Activated naive CD8-positive, alpha-beta T cell (primary cell): ENCODE data around the gene GPR132.
"Not testable (repeated sequence)": the region's sequence is repeated elsewhere in the genome, so short reads cannot be mapped to it uniquely, and the experiment has no call there.

Experiments
- H3K27ac Mint-ChIP-seq: one replicate; pipeline ENCODE4 v1.8.0; 2021; ENCODE audit warnings: mixed read lengths
- H3K27me3 Mint-ChIP-seq: one replicate; pipeline ENCODE4 v1.8.0; 2021; ENCODE audit warnings: mixed read lengths
- H3K36me3 Mint-ChIP-seq: one replicate; pipeline ENCODE4 v1.8.0; 2021; ENCODE audit warnings: mixed read lengths
- H3K4me1 Mint-ChIP-seq: one replicate; pipeline ENCODE4 v1.8.0; 2021; ENCODE audit warnings: low read depth, mixed read lengths
- H3K4me3 Mint-ChIP-seq: one replicate; pipeline ENCODE4 v1.8.0; 2021; ENCODE audit warnings: mild to moderate bottlenecking, mixed read lengths
- H3K9me3 Mint-ChIP-seq: one replicate; pipeline ENCODE4 v1.8.0; 2021; ENCODE audit warnings: low read depth, mixed read lengths

GPR132 gene

DNA sequence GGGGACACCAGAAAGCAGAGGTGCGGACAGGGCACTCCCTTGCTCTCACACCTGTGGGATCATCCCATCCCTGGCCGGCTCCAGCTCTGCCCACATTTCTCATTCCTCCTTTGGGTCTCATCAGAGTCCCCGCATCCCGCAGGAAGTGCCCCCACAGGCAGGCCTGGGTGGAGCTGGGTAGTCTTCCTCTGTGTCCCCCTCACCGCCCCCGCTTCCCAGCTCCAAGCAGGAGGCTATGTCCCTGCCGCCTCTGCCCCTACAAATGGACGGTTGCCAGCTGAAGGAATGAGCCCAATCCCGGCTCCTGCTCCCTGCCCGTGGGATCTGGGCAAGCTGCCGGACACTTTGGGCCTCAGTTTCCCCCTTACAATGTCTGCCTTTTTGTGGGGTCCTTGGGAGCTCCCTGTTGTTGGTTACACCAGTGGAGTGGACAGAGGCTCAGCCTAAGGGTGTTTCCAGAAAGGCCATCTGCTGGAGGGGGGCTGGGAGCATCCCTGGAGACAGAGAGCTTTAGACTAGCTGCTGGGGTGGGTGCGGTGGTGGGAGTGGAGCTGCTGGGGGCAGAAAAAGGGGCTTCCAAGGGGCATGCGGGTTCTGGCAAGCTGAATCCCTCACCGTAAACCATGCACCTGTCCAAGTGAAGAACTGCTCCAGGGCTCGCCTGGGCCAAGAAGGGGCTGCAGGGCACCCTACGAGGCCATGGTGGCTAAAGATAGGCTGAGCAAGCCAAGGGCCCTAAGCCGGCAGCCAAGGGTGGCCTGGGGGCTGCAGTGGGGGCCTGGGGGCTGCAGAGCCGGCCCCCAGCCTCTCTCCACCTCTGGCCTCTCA lies 7.9 kb upstream of the GPR132 start:
- H3K4me1 Mint-ChIP-seq: peaks cover 60% of the 10 kb centered on the region
- H3K27me3 Mint-ChIP-seq: no peaks in the 10 kb centered on the region
- H3K36me3 Mint-ChIP-seq: no peaks in the 10 kb centered on the region
- no peaks in the 10 kb centered on the region for H3K9me3 Mint-ChIP-seq
- no peak overlapping the region for H3K27ac Mint-ChIP-seq
- H3K4me3 Mint-ChIP-seq: no peak overlapping the region

- H3K27ac Mint-ChIP-seq: peak overlapping the region; percentile 78
- H3K4me1 Mint-ChIP-seq: peaks cover 56% of the 10 kb centered on the region
- H3K9me3 Mint-ChIP-seq: no peaks in the 10 kb centered on the region
- H3K27me3 Mint-ChIP-seq: no peaks in the 10 kb centered on the region
- no peak overlapping the region for H3K4me3 Mint-ChIP-seq
- no peaks in the 10 kb centered on the region for H3K36me3 Mint-ChIP-seq
Observed at GRCh38 chr14:105072381-105072861, 7.2 kb upstream of the GPR132 start.

- H3K9me3 Mint-ChIP-seq: no peaks in the 10 kb centered on the region
- H3K4me1 Mint-ChIP-seq: peaks cover 56% of the 10 kb centered on the region
- no peaks in the 10 kb centered on the region for H3K36me3 Mint-ChIP-seq
- H3K27ac Mint-ChIP-seq: peak overlapping the region; percentile 78
- no peaks in the 10 kb centered on the region for H3K27me3 Mint-ChIP-seq
- H3K4me3 Mint-ChIP-seq: no peak overlapping the region
Observed at GRCh38 chr14:105071942-105072341, 6.7 kb upstream of the GPR132 start.

- peaks cover 55% of the 10 kb centered on the region for H3K4me1 Mint-ChIP-seq
- no peaks in the 10 kb centered on the region for H3K36me3 Mint-ChIP-seq
- H3K4me3 Mint-ChIP-seq: no peak overlapping the region
Observed at GRCh38 chr14:105071326-105071725, 6.1 kb upstream of the GPR132 start.

DNA sequence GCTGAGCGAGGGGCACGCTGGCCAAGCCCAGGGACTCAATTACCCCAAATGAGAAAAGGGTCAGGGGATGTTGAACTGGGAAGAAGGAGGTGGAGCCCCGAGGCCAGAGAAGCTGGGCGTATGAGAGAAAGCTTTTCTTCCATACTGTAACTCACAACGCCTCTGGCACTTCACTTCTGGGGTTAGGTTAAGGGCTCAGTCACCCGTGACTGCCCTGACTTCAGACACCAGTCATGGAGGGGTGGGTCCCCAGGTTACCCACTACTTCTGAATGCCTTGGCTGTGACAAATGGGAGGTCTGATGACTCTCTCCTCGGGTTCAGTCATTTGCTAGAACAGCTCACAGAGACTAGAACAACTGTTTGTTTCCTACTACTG lies 5.5 kb upstream of the GPR132 start:
- H3K27me3 Mint-ChIP-seq: no peaks in the 10 kb centered on the region
- H3K4me3 Mint-ChIP-seq: no peak overlapping the region
- H3K4me1 Mint-ChIP-seq: peaks cover 53% of the 10 kb centered on the region
- H3K36me3 Mint-ChIP-seq: no peaks in the 10 kb centered on the region
- H3K27ac Mint-ChIP-seq: peak overlapping the region; percentile 95
- H3K9me3 Mint-ChIP-seq: no peaks in the 10 kb centered on the region

More at GRCh38 chr14:105071326-105071725, 6.1 kb upstream of the GPR132 start:
- Mint-ChIP-seq H3K27ac (peak overlapping the region; percentile 88), H3K9me3 (no peaks in the 10 kb centered on the region), H3K27me3 (no peaks in the 10 kb centered on the region)

DNA sequence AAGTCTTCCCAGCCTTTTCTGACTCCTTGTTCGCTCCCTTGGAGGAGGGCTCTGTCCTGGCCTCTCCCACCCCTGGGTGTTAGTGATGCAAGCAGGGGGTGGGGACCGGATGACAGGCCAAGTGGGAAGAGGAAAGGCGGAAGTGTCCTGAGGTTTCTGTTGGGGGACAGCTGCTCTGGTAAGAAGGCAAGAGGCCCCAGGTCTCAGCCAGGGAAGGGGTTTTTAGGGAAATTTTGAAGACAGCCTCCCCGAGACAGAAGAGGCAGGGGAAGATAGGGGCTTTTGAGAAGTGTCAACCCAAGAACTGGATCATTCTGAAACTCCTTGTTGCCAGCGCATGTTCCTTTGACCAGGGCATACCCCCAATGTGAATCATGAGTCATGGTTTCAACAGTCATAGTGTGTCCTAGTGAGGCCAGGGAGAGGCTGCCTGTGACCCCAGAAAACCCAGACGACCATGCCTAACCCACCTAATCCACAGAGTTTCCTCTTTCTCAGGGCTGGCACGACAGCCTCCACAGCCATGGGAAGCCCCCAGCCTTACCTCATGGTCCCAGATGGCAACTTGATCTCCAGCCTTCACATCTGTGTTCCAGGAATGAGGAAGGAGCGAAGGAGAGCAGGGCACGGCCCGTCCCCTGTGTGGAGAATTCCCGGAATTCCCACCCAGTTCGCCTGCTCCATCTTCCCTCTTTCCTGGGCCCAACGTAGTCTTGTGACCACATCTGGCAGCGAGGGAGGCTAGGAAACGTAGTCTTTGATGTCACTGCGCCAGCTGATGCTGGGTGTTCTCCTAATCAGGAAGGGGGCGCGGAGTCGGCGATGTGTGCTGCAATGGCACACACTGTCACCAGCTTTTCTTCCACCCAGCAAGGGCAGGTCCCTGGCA lies 4.9 kb upstream of the GPR132 start:
- H3K4me3 Mint-ChIP-seq: peak overlapping the region; percentile 58
- H3K4me1 Mint-ChIP-seq: peaks cover 53% of the 10 kb centered on the region
- no peaks in the 10 kb centered on the region for H3K27me3 Mint-ChIP-seq
- no peaks in the 10 kb centered on the region for H3K9me3 Mint-ChIP-seq
- no peaks in the 10 kb centered on the region for H3K36me3 Mint-ChIP-seq
- H3K27ac Mint-ChIP-seq: peak overlapping the region; percentile 95

DNA sequence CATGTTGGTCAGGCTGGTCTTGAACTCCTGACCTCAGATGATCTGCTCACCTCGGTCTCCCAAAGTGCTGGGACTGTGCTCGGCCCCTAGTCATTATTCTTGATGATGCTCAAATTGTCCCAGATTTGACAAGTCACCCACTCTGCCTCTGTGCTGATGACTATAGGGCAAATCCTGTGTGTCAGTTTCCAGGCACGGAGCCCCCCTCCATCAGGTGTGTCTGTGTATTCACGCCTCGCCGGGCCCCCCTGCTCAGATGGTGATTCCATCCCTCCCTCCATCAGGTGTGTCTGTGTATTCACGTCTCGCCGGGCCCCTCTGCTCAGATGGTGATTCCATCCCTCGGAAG lies 4.3 kb upstream of the GPR132 start:
- H3K27me3 Mint-ChIP-seq: no peaks in the 10 kb centered on the region
- no peaks in the 10 kb centered on the region for H3K36me3 Mint-ChIP-seq
- H3K4me1 Mint-ChIP-seq: peaks cover 55% of the 10 kb centered on the region
- peak overlapping the region; percentile 58 for H3K4me3 Mint-ChIP-seq
- no peaks in the 10 kb centered on the region for H3K9me3 Mint-ChIP-seq
- peak overlapping the region; percentile 95 for H3K27ac Mint-ChIP-seq

GRCh38 chr14:105068818-105069217 lies 3.6 kb upstream of the GPR132 start:
- Mint-ChIP-seq H3K27ac (peak overlapping the region; percentile 90), H3K36me3 (no peaks in the 10 kb centered on the region), H3K9me3 (no peaks in the 10 kb centered on the region), H3K27me3 (no peaks in the 10 kb centered on the region), H3K4me1 (peaks cover 60% of the 10 kb centered on the region), H3K4me3 (peak overlapping the region; percentile 61)

GRCh38 chr14:105067969-105068301 lies 2.7 kb upstream of the GPR132 start:
- Mint-ChIP-seq H3K9me3 (no peaks in the 10 kb centered on the region), H3K36me3 (no peaks in the 10 kb centered on the region), H3K4me3 (no peak overlapping the region), H3K4me1 (peaks cover 68% of the 10 kb centered on the region), H3K27ac (peak overlapping the region; percentile 94), H3K27me3 (no peaks in the 10 kb centered on the region)

GRCh38 chr14:105067140-105067968 lies 2.1 kb upstream of the GPR132 start:
- peak overlapping the region; percentile 78 for H3K4me3 Mint-ChIP-seq
- H3K9me3 Mint-ChIP-seq: no peaks in the 10 kb centered on the region
- peaks cover 68% of the 10 kb centered on the region for H3K4me1 Mint-ChIP-seq
- H3K36me3 Mint-ChIP-seq: no peaks in the 10 kb centered on the region
- no peaks in the 10 kb centered on the region for H3K27me3 Mint-ChIP-seq
- H3K27ac Mint-ChIP-seq: peak overlapping the region; percentile 94

GRCh38 chr14:105066240-105067071 lies 1.2 kb upstream of the GPR132 start:
- Mint-ChIP-seq H3K9me3 (no peaks in the 10 kb centered on the region), H3K4me3 (peak overlapping the region; percentile 92), H3K27me3 (no peaks in the 10 kb centered on the region), H3K36me3 (no peaks in the 10 kb centered on the region), H3K4me1 (peaks cover 66% of the 10 kb centered on the region), H3K27ac (peak overlapping the region; percentile 94)

DNA sequence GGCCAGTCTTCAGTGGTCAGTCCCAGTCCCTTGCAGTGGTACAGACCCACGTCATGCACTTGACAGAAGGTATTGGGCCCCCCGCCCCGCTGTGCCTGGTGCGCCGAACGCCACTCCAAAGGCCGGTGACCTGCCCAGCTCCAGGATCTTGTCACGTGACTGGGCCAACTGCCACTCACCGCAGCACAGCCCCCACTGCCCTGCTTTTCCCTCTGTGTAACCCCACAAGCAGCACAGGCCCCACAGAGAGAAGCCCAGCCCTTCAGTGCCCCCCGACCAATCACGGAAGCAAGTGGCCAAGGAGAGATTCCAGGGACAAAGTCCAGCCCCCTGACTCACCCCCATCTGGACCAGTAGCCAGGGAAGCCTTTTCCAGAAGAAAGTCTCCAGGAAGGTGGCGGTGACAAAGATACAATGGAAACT lies 498 bp downstream of the GPR132 start:
- Mint-ChIP-seq H3K9me3 (no peaks in the 10 kb centered on the region), H3K4me1 (peaks cover 63% of the 10 kb centered on the region), H3K27ac (peak overlapping the region; percentile 94), H3K36me3 (no peaks in the 10 kb centered on the region), H3K27me3 (no peaks in the 10 kb centered on the region), H3K4me3 (peak overlapping the region; percentile 92)

- Mint-ChIP-seq H3K27me3 (no peaks in the 10 kb centered on the region), H3K9me3 (no peaks in the 10 kb centered on the region), H3K4me3 (peak overlapping the region; percentile 92), H3K4me1 (peaks cover 64% of the 10 kb centered on the region), H3K36me3 (no peaks in the 10 kb centered on the region), H3K27ac (peak overlapping the region; percentile 94)
Observed at GRCh38 chr14:105064001-105064400, 1.2 kb downstream of the GPR132 start.

DNA sequence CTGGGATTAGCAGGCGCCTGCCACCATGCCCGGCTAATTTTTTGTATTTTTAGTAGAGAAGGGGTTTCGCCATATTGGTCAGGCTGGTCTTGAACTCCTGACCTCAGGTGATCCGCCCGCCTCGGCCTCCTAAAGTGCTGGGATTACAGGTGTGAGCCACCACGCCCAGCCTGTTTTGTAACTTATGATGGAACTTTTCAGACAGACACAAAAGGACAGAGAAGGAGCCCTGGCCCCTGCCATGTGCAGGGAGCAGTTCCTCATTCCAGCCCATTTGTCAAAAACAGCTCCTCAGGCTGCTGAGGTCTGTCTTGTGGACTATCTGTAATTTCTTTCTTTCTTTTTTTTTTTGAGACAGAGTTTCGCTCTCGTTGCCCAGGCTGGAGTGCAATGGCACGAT lies 1.7 kb downstream of the GPR132 start:
- H3K36me3 Mint-ChIP-seq: not testable (repeated sequence)
- peaks cover 63% of the 10 kb centered on the region for H3K4me1 Mint-ChIP-seq

More for the DNA sequence above, 1.7 kb downstream of the GPR132 start:
- not testable (repeated sequence) for H3K9me3 Mint-ChIP-seq, H3K27me3 Mint-ChIP-seq
- peak overlapping the region; percentile 92 for H3K4me3 Mint-ChIP-seq
- peak overlapping the region; percentile 94 for H3K27ac Mint-ChIP-seq
